ENCODE data around the gene C6orf62. TPM values are rescaled to one million over a fixed set of nuclear protein-coding genes. Genes with fewer than 3 reads are reported as not detected.
A peak's percentile ranks its signal among the peaks of the same experiment; 100 is the strongest.
"Not testable (repeated sequence)": the region's sequence is repeated elsewhere in the genome, so short reads cannot be mapped to it uniquely, and the experiment has no call there.

Gene C6orf62
- total RNA-seq (2014; rRNA removed; shearing (Covaris generic)) (78.4 and 79.9 TPM in 2 replicates), polyA plus RNA-seq (2016; fragmentation: Nextera tagmentation; extraction: Ambion mirVana) (63.1 and 66.7 TPM in 2 replicates)
- long read RNA-seq, full-length matches to known transcripts, result 83 of 97 reads
- long read RNA-seq, partial matches to known transcripts, result 1 of 97 reads
- long read RNA-seq, other reads (novel, unspliced or antisense), result 13 of 97 reads

DNA sequence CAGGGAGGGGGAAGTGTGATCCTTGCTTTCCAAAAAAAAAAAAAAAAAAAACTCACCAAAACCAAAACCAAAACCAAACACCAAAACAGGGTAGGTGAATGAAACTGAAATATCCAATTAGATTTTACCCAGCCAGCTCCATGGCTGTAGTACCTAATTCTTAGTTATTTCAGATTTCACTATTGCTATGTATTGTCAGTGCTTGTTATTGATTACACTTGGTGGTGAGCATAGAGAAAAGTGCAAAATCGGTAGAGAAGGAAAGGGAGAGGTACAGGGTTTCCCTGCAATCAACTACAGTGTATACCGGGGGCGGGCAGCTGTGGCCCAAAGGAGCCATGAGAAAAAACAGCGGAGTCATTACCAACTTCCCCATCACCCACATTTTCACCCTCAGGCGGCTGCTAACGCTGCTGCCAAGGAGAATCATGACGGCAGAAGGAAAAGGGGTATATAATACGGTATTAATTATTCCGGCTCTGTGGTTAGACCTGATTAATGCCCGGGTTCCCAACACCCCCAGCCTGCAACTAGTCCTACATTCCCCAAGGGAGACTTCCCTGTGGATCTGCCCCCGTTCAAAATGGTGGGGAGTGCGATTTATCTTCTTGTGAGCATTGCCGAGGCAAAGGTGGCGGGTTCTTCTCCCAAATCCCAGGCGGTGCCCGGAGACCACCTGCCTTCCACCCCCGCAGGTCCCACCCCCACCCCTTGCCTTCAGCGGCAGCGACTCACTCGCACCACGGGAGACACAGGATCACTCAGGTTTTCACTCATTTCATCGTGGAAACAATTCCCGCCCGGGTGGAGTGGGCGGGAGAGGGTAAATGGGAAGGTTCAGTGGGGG, at the start of gene C6orf62:
Gene C6orf62 (minus strand): TSS at position 30 of the 847 bp plus-strand sequence. CDS start 486 bp downstream, outside the sequence.
- H3K4me1 Mint-ChIP-seq, result peaks cover 24% of the 10 kb centered on the region
- peaks cover 19% of the 10 kb centered on the region for H3K36me3 ChIP-seq (ENCODE audit: insufficient read depth)
- peaks cover 44% of the 10 kb centered on the region for H4K20me1 ChIP-seq (replicated peaks; ENCODE audit: insufficient read depth)
- peak within 1 kb of the TSS; percentile 89 for H3K4me2 ChIP-seq
- peak within 1 kb of the TSS; percentile 98 for H3K4me3 Mint-ChIP-seq
- peak within 1 kb of the TSS; percentile 27 for H3K27ac ChIP-seq (ENCODE audit: low read depth)
- no peaks in the 10 kb centered on the region for H3K27me3 ChIP-seq (ENCODE audit: insufficient read depth)
- peak; percentile 43 for DNase-seq (ENCODE audit: low spot score)
- H3K4me1 ChIP-seq (ENCODE audit: insufficient read depth), result peaks cover 17% of the 10 kb centered on the region; the same call in 1 of the 2 replicates
- peaks cover 56% of the 10 kb centered on the region for H3K36me3 Mint-ChIP-seq (ENCODE audit: low read depth)
- peaks cover 22% of the 10 kb centered on the region for H3K27me3 Mint-ChIP-seq (ENCODE audit: insufficient read depth, low read depth, poor library complexity)
- peaks cover 4% of the 10 kb centered on the region; the same call in 1 of the 2 replicates for H3F3A ChIP-seq (replicated peaks; ENCODE audit: low read depth)
- peak within 1 kb of the TSS; percentile 100 for H3K27ac Mint-ChIP-seq
- no peaks in the 10 kb centered on the region for H3K9me2 ChIP-seq (ENCODE audit: insufficient read depth)
- ATAC-seq, result no peak
- no peaks in the 10 kb centered on the region for H3K9me3 Mint-ChIP-seq
- peak within 1 kb of the TSS; percentile 84 for H3K4me3 ChIP-seq
- peak; percentile 52; the same call in 1 of the 2 replicates for TF ChIP-seq POLR2AphosphoS5 (IDR thresholded peaks at IDR 0.05; ENCODE audit: low read depth)
- no peak for TF ChIP-seq STAT1 (IDR thresholded peaks at IDR 0.05; ENCODE audit: unreplicated experiment)
- H3K79me2 ChIP-seq (replicated peaks; ENCODE audit: insufficient read depth), result peaks cover 61% of the 10 kb centered on the region
- H2AFZ ChIP-seq, result no peak within 1 kb of the TSS

DNA sequence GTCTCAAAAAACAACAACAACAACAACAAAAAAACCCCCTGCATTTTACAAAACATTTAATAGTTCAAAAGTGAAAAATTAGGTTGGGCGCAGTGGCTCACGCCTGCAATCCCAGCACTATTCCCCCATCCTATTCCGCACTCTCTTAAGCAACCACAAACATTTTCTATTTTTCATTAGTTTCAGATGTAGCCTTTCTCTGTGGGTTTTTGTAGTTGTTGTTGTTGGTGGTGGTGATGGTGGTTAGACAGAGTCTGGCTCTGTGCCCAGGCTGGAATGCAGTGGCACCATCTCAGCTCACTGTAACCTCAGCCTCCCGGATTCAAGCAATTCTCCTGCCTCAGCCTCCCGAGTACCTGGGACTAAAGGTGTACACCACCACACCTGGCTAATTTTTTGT, 49.4 kb upstream of the C6orf62 start:
- ATAC-seq (no peak), DNase-seq (ENCODE audit: low spot score) (no peak)
- Histone ChIP-seq H3K27ac (ENCODE audit: low read depth) (no peak overlapping the region), H3K4me2 (no peak overlapping the region), H3K4me1 (ENCODE audit: insufficient read depth) (no peaks in the 10 kb centered on the region), H3F3A (replicated peaks; ENCODE audit: low read depth) (no peaks in the 10 kb centered on the region), H4K20me1 (replicated peaks; ENCODE audit: insufficient read depth) (no peaks in the 10 kb centered on the region), H3K9me2 (ENCODE audit: insufficient read depth) (0 out of 2 replicates have a peak, but pooled peaks cover 4% of the 10 kb centered on the region), H3K4me3 (no peak overlapping the region), H3K36me3 (ENCODE audit: insufficient read depth) (no peaks in the 10 kb centered on the region), H2AFZ (no peak overlapping the region), H3K79me2 (replicated peaks; ENCODE audit: insufficient read depth) (no peaks in the 10 kb centered on the region), H3K27me3 (ENCODE audit: insufficient read depth) (no peaks in the 10 kb centered on the region)
- H3K27ac Mint-ChIP-seq, result no peak overlapping the region
- no peaks in the 10 kb centered on the region for H3K36me3 Mint-ChIP-seq (ENCODE audit: low read depth)
- H3K4me3 Mint-ChIP-seq, result no peak overlapping the region
- H3K27me3 Mint-ChIP-seq (ENCODE audit: insufficient read depth, low read depth, poor library complexity), result peaks cover 2% of the 10 kb centered on the region
- TF ChIP-seq, protein P1, sequence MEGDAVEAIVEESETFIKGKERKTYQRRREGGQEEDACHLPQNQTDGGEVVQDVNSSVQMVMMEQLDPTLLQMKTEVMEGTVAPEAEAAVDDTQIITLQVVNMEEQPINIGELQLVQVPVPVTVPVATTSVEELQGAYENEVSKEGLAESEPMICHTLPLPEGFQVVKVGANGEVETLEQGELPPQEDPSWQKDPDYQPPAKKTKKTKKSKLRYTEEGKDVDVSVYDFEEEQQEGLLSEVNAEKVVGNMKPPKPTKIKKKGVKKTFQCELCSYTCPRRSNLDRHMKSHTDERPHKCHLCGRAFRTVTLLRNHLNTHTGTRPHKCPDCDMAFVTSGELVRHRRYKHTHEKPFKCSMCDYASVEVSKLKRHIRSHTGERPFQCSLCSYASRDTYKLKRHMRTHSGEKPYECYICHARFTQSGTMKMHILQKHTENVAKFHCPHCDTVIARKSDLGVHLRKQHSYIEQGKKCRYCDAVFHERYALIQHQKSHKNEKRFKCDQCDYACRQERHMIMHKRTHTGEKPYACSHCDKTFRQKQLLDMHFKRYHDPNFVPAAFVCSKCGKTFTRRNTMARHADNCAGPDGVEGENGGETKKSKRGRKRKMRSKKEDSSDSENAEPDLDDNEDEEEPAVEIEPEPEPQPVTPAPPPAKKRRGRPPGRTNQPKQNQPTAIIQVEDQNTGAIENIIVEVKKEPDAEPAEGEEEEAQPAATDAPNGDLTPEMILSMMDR (conservative IDR thresholded peaks at IDR 0.05; ENCODE audit: low read depth in 2 of 2), result no peak
- H3K4me1 Mint-ChIP-seq, result no peaks in the 10 kb centered on the region
- no peaks in the 10 kb centered on the region for H3K9me3 Mint-ChIP-seq

- no peak for ATAC-seq
- Mint-ChIP-seq H3K36me3 (ENCODE audit: low read depth) (no peaks in the 10 kb centered on the region; the same call in 2 of the 3 replicates), H3K27ac (no peak overlapping the region)
Measured at GRCh38 chr6:24766680-24767462, 47.9 kb upstream of the C6orf62 start.

GRCh38 chr6:24765968-24766367, 47.0 kb upstream of the C6orf62 start:
- not testable (repeated sequence) for H3K4me3 Mint-ChIP-seq; H3K36me3 ChIP-seq (ENCODE audit: insufficient read depth); H3K9me2 ChIP-seq (ENCODE audit: insufficient read depth); H3K27ac Mint-ChIP-seq; H3K4me2 ChIP-seq; H4K20me1 ChIP-seq (replicated peaks; ENCODE audit: insufficient read depth); H3K4me1 Mint-ChIP-seq; H3K36me3 Mint-ChIP-seq (ENCODE audit: low read depth); DNase-seq (ENCODE audit: low spot score); H3F3A ChIP-seq (replicated peaks; ENCODE audit: low read depth); H3K79me2 ChIP-seq (replicated peaks; ENCODE audit: insufficient read depth); H3K4me1 ChIP-seq (ENCODE audit: insufficient read depth); ATAC-seq; H2AFZ ChIP-seq; H3K27me3 Mint-ChIP-seq (ENCODE audit: insufficient read depth, low read depth, poor library complexity); H3K27me3 ChIP-seq (ENCODE audit: insufficient read depth); H3K4me3 ChIP-seq; H3K9me3 Mint-ChIP-seq; H3K27ac ChIP-seq (ENCODE audit: low read depth)

More at GRCh38 chr6:24766680-24767462, 47.9 kb upstream of the C6orf62 start:
- H3F3A ChIP-seq (replicated peaks; ENCODE audit: low read depth), result no peaks in the 10 kb centered on the region
- no peak for DNase-seq (ENCODE audit: low spot score)
- Mint-ChIP-seq H3K9me3 (no peaks in the 10 kb centered on the region), H3K4me1 (peaks cover 1% of the 10 kb centered on the region; the same call in 2 of the 3 replicates), H3K4me3 (no peak overlapping the region), H3K27me3 (ENCODE audit: insufficient read depth, low read depth, poor library complexity) (peaks cover 2% of the 10 kb centered on the region)
- H3K27ac ChIP-seq (ENCODE audit: low read depth), result no peak overlapping the region
- H3K4me1 ChIP-seq (ENCODE audit: insufficient read depth), result no peaks in the 10 kb centered on the region
- no peak overlapping the region for H2AFZ ChIP-seq
- no peak overlapping the region for H3K4me2 ChIP-seq
- no peak overlapping the region for H3K4me3 ChIP-seq
- H3K36me3 ChIP-seq (ENCODE audit: insufficient read depth), result no peaks in the 10 kb centered on the region
- no peaks in the 10 kb centered on the region for H4K20me1 ChIP-seq (replicated peaks; ENCODE audit: insufficient read depth)
- no peak for TF ChIP-seq ZNF114 (CRISPR knock-in tag; IDR thresholded peaks at IDR 0.05)
- TF ChIP-seq, protein P1 (conservative IDR thresholded peaks at IDR 0.05; ENCODE audit: low read depth in 2 of 2), result peak in 1 of 2 experiments; percentile 45; a peak in 3 of 4 replicates
- H3K9me2 ChIP-seq (ENCODE audit: insufficient read depth), result 0 out of 2 replicates have a peak, but pooled peaks cover 4% of the 10 kb centered on the region
- no peaks in the 10 kb centered on the region for H3K27me3 ChIP-seq (ENCODE audit: insufficient read depth)
- H3K79me2 ChIP-seq (replicated peaks; ENCODE audit: insufficient read depth), result no peaks in the 10 kb centered on the region
